ENCODE measurements around the gene AK8.

Gene AK8

GRCh38 chr9:132788378-132788777, 89.7 kb downstream of the AK8 start:
- Histone ChIP-seq H3K4me2 (ENCODE audit: low read length) (no peak overlapping the region), H3K36me3 (ENCODE audit: insufficient read depth, low read length) (no peaks in the 10 kb centered on the region)

GRCh38 chr9:132787748-132788159, 90.3 kb downstream of the AK8 start:
- peaks cover 53% of the 10 kb centered on the region for H3K27me3 ChIP-seq (ENCODE audit: control insufficient read depth, insufficient read depth, low read length)
- no peak overlapping the region for H3K4me3 ChIP-seq (ENCODE audit: low read length)

More at GRCh38 chr9:132788378-132788777, 89.7 kb downstream of the AK8 start:
- Histone ChIP-seq H3K4me1 (ENCODE audit: control insufficient read depth, insufficient read depth, low read length) (no peaks in the 10 kb centered on the region), H3K4me3 (ENCODE audit: low read length) (no peak overlapping the region), H3K9ac (ENCODE audit: low read depth, low read length) (no peak overlapping the region), H3K9me3 (replicated peaks; ENCODE audit: low read length) (no peaks in the 10 kb centered on the region), H3K27me3 (ENCODE audit: control insufficient read depth, insufficient read depth, low read length) (peaks cover 53% of the 10 kb centered on the region)

GRCh38 chr9:132784286-132784830, 93.7 kb downstream of the AK8 start:
- Histone ChIP-seq H3K4me3 (ENCODE audit: low read length) (no peak overlapping the region), H3K4me2 (ENCODE audit: low read length) (no peak overlapping the region), H3K9me3 (replicated peaks; ENCODE audit: low read length) (no peaks in the 10 kb centered on the region), H3K4me1 (ENCODE audit: control insufficient read depth, insufficient read depth, low read length) (no peaks in the 10 kb centered on the region), H3K9ac (ENCODE audit: low read depth, low read length) (no peak overlapping the region), H3K36me3 (ENCODE audit: insufficient read depth, low read length) (no peaks in the 10 kb centered on the region), H3K27me3 (ENCODE audit: control insufficient read depth, insufficient read depth, low read length) (peaks cover 70% of the 10 kb centered on the region)

More at GRCh38 chr9:132787748-132788159, 90.3 kb downstream of the AK8 start:
- Histone ChIP-seq H3K4me1 (ENCODE audit: control insufficient read depth, insufficient read depth, low read length) (no peaks in the 10 kb centered on the region), H3K36me3 (ENCODE audit: insufficient read depth, low read length) (no peaks in the 10 kb centered on the region), H3K9ac (ENCODE audit: low read depth, low read length) (no peak overlapping the region), H3K4me2 (ENCODE audit: low read length) (no peak overlapping the region), H3K9me3 (replicated peaks; ENCODE audit: low read length) (no peaks in the 10 kb centered on the region)

DNA sequence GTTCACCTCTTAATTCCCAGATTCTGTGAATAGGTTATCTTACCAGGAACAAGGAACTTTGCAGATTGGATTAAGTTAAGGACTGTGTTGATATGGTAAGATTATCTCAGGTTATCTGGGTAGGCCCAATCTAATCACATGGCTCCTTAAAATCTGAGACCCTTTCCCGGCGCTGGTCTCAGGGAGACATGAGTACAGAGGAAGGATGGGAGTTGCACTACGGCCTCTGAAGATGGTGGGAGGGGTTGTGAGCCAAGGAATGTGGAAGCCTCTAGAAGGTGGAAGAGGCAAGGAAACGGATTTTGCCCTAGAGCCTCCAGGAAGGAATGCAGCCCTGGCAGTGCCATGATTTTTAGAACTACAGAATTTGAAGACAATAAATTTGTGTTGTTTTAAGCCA, 95.1 kb downstream of the AK8 start:
- Histone ChIP-seq H3K27me3 (ENCODE audit: control insufficient read depth, insufficient read depth, low read length) (peaks cover 70% of the 10 kb centered on the region), H3K4me2 (ENCODE audit: low read length) (no peak overlapping the region), H3K4me3 (ENCODE audit: low read length) (no peak overlapping the region), H3K4me1 (ENCODE audit: control insufficient read depth, insufficient read depth, low read length) (no peaks in the 10 kb centered on the region), H3K36me3 (ENCODE audit: insufficient read depth, low read length) (no peaks in the 10 kb centered on the region), H3K9ac (ENCODE audit: low read depth, low read length) (no peak overlapping the region), H3K9me3 (replicated peaks; ENCODE audit: low read length) (no peaks in the 10 kb centered on the region)

GRCh38 chr9:132782037-132782436, 96.0 kb downstream of the AK8 start:
- Histone ChIP-seq H3K9me3 (replicated peaks; ENCODE audit: low read length) (no peaks in the 10 kb centered on the region), H3K9ac (ENCODE audit: low read depth, low read length) (no peak overlapping the region), H3K4me1 (ENCODE audit: control insufficient read depth, insufficient read depth, low read length) (no peaks in the 10 kb centered on the region), H3K4me3 (ENCODE audit: low read length) (no peak overlapping the region), H3K36me3 (ENCODE audit: insufficient read depth, low read length) (no peaks in the 10 kb centered on the region), H3K4me2 (ENCODE audit: low read length) (no peak overlapping the region), H3K27me3 (ENCODE audit: control insufficient read depth, insufficient read depth, low read length) (peaks cover 61% of the 10 kb centered on the region)

- Histone ChIP-seq H3K4me3 (ENCODE audit: low read length) (no peak overlapping the region), H3K36me3 (ENCODE audit: insufficient read depth, low read length) (no peaks in the 10 kb centered on the region), H3K9me3 (replicated peaks; ENCODE audit: low read length) (no peaks in the 10 kb centered on the region), H3K27me3 (ENCODE audit: control insufficient read depth, insufficient read depth, low read length) (peaks cover 54% of the 10 kb centered on the region), H3K4me2 (ENCODE audit: low read length) (no peak overlapping the region), H3K4me1 (ENCODE audit: control insufficient read depth, insufficient read depth, low read length) (no peaks in the 10 kb centered on the region), H3K9ac (ENCODE audit: low read depth, low read length) (no peak overlapping the region)
These were observed 97.7 kb downstream of the AK8 start for GRCh38 chr9:132780230-132781007.

DNA sequence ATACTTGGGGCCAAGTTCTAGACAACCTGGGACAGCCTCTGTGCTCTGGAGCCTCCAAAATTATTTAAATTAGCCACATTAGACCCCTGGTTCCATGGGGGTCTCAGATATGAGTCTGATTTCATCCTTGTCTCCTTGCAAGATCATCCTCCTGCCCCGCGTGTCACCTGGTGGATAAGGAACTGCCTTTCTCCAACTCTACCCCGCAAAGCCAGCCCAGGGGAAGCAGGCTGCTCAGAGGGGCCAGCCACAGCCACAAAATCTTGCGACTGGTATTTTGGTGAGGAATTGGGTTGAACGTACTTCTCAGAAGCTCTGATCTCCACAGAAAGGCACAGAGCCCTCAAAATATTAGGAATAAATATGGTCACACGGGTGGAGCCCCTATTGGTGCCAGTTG, 101.2 kb downstream of the AK8 start:
- Histone ChIP-seq H3K4me1 (ENCODE audit: control insufficient read depth, insufficient read depth, low read length) (no peaks in the 10 kb centered on the region), H3K27me3 (ENCODE audit: control insufficient read depth, insufficient read depth, low read length) (peaks cover 34% of the 10 kb centered on the region), H3K4me2 (ENCODE audit: low read length) (no peak overlapping the region), H3K36me3 (ENCODE audit: insufficient read depth, low read length) (no peaks in the 10 kb centered on the region), H3K9me3 (replicated peaks; ENCODE audit: low read length) (no peaks in the 10 kb centered on the region), H3K9ac (ENCODE audit: low read depth, low read length) (no peak overlapping the region), H3K4me3 (ENCODE audit: low read length) (no peak overlapping the region)

GRCh38 chr9:132776268-132776667, 101.8 kb downstream of the AK8 start:
- H3K36me3 ChIP-seq (ENCODE audit: insufficient read depth, low read length) = no peaks in the 10 kb centered on the region
- H3K4me2 ChIP-seq (ENCODE audit: low read length) = no peak overlapping the region
- no peak overlapping the region for H3K9ac ChIP-seq (ENCODE audit: low read depth, low read length)
- H3K27me3 ChIP-seq (ENCODE audit: control insufficient read depth, insufficient read depth, low read length) = peaks cover 28% of the 10 kb centered on the region
- H3K4me1 ChIP-seq (ENCODE audit: control insufficient read depth, insufficient read depth, low read length) = no peaks in the 10 kb centered on the region
- no peak overlapping the region for H3K4me3 ChIP-seq (ENCODE audit: low read length)
- H3K9me3 ChIP-seq (replicated peaks; ENCODE audit: low read length) = no peaks in the 10 kb centered on the region

GRCh38 chr9:132775720-132776119, 102.4 kb downstream of the AK8 start:
- no peaks in the 10 kb centered on the region for H3K36me3 ChIP-seq (ENCODE audit: insufficient read depth, low read length)
- peaks cover under 1% of the 10 kb centered on the region for H3K4me1 ChIP-seq (ENCODE audit: control insufficient read depth, insufficient read depth, low read length)
- H3K9ac ChIP-seq (ENCODE audit: low read depth, low read length) = no peak overlapping the region
- peaks cover 24% of the 10 kb centered on the region for H3K27me3 ChIP-seq (ENCODE audit: control insufficient read depth, insufficient read depth, low read length)
- no peak overlapping the region for H3K4me2 ChIP-seq (ENCODE audit: low read length)
- H3K9me3 ChIP-seq (replicated peaks; ENCODE audit: low read length) = no peaks in the 10 kb centered on the region
- H3K4me3 ChIP-seq (ENCODE audit: low read length) = no peak overlapping the region

DNA sequence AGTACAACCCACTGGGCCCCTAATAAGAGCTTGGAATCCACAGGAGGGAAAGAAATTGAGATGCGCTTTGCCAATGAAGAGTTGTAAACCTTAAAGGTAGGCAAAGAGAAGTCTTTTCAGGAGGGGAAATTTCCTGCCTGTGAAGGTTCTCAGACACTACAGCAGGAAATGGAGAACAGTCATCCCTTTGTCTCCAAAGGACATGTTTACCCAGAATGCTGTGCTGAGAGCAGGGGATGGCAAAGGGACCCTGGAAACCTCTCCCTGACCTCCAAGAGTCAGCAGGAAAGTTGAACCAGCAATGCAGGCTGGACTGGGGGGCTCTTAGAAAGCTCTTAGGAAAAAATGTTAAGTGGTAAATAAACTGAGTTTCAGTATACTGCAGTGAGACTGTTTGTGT, 103.2 kb downstream of the AK8 start:
- Histone ChIP-seq H3K9me3 (replicated peaks; ENCODE audit: low read length) (no peaks in the 10 kb centered on the region), H3K9ac (ENCODE audit: low read depth, low read length) (no peak overlapping the region), H3K4me2 (ENCODE audit: low read length) (no peak overlapping the region), H3K4me1 (ENCODE audit: control insufficient read depth, insufficient read depth, low read length) (peaks cover 5% of the 10 kb centered on the region), H3K27me3 (ENCODE audit: control insufficient read depth, insufficient read depth, low read length) (peaks cover 17% of the 10 kb centered on the region), H3K36me3 (ENCODE audit: insufficient read depth, low read length) (no peaks in the 10 kb centered on the region), H3K4me3 (ENCODE audit: low read length) (no peak overlapping the region)

- H3K9me3 ChIP-seq (replicated peaks; ENCODE audit: low read length) = no peaks in the 10 kb centered on the region
These were observed 104.2 kb downstream of the AK8 start for GRCh38 chr9:132773764-132774339.

More at GRCh38 chr9:132773764-132774339, 104.2 kb downstream of the AK8 start:
- Histone ChIP-seq H3K27me3 (ENCODE audit: control insufficient read depth, insufficient read depth, low read length) (peaks cover 8% of the 10 kb centered on the region), H3K9ac (ENCODE audit: low read depth, low read length) (no peak overlapping the region), H3K36me3 (ENCODE audit: insufficient read depth, low read length) (no peaks in the 10 kb centered on the region), H3K4me1 (ENCODE audit: control insufficient read depth, insufficient read depth, low read length) (peaks cover 5% of the 10 kb centered on the region), H3K4me2 (ENCODE audit: low read length) (no peak overlapping the region), H3K4me3 (ENCODE audit: low read length) (no peak overlapping the region)
